HepG2 (cell line): ENCODE results near the gene ZKSCAN1. TPM values are rescaled to one million over a fixed set of nuclear protein-coding genes. Genes with fewer than 3 reads are reported as not detected.
A peak's percentile ranks its signal among the peaks of the same experiment; 100 is the strongest.

ENCODE experiments used
- DMAP1 ChIP-seq: IDR thresholded peaks from 2 replicates; pipeline ENCODE4 v1.6.1; 2016
- FOXK2 ChIP-seq: fragments of 450-650 bp; IDR thresholded peaks from 2 replicates; pipeline ENCODE4 v1.6.1; 2016
- ISX ChIP-seq: sonication (generic); formaldehyde crosslinking; conservative IDR thresholded peaks from 2 replicates; pipeline ENCODE4 v1.5.0; 2020; ENCODE audit warnings: missing genetic modification reagents
- RFXAP ChIP-seq: sonication (generic); formaldehyde crosslinking; IDR thresholded peaks from 2 replicates; pipeline ENCODE4 v1.4.0; 2020; ENCODE audit warnings: missing genetic modification reagents, borderline replicate concordance
- RXRA ChIP-seq: sonication (generic); formaldehyde crosslinking; IDR thresholded peaks from 2 replicates; pipeline ENCODE4 v1.5.1; 2020; ENCODE audit warnings: missing genetic modification reagents
- SCMH1 ChIP-seq: sonication (generic); formaldehyde crosslinking; IDR thresholded peaks from 2 replicates; pipeline ENCODE4 v1.9.0; 2021; ENCODE audit warnings: missing genetic modification reagents, mild to moderate bottlenecking, borderline replicate concordance
- SMARCE1 ChIP-seq: fragments of 450-650 bp; IDR thresholded peaks from 2 replicates; pipeline ENCODE4 v1.6.1; 2017; ENCODE audit warnings: borderline replicate concordance
- SOX13 ChIP-seq, 3 experiments: fragments of 450-650 bp in 1 of 3; sonication (generic) in 1 of 3; formaldehyde crosslinking in 1 of 3; IDR thresholded peaks in 2 of 3; conservative IDR thresholded peaks in 1 of 3; 2 replicates each; pipeline versions ENCODE4 v1.5.0 to v1.6.1; 2016 to 2020; ENCODE audit warnings: antibody characterized with exemption in 1 of 3, mild to moderate bottlenecking in 1 of 3, missing compliant biosample characterization in 1 of 3, missing genetic modification reagents in 1 of 3, moderate library complexity in 1 of 3
- SP140L ChIP-seq: sonication (generic); formaldehyde crosslinking; IDR thresholded peaks from 2 replicates; pipeline ENCODE4 v1.4.0; 2020; ENCODE audit warnings: missing genetic modification reagents, borderline replicate concordance
- TBX3 ChIP-seq: fragments of 450-650 bp; IDR thresholded peaks from 2 replicates; pipeline ENCODE4 v1.6.1; 2017; ENCODE audit warnings: antibody characterized with exemption, mild to moderate bottlenecking, inconsistent platforms, borderline replicate concordance
- TEAD3 ChIP-seq: optimal IDR thresholded peaks from 2 replicates; pipeline ENCODE3; 2016; ENCODE audit warnings: borderline replicate concordance
- TGIF2 ChIP-seq: IDR thresholded peaks from 2 replicates; pipeline ENCODE4 v1.6.1; 2016; ENCODE audit warnings: control low read depth, missing compliant biosample characterization
- ZBTB3 ChIP-seq: sonication (generic); formaldehyde crosslinking; IDR thresholded peaks from 2 replicates; pipeline ENCODE4 v1.4.0; 2020; ENCODE audit warnings: low read depth, mild to moderate bottlenecking, moderate library complexity, missing genetic modification reagents, borderline replicate concordance
- ZBTB46 ChIP-seq: sonication (generic); formaldehyde crosslinking; IDR thresholded peaks from 2 replicates; pipeline ENCODE4 v1.4.0; 2020; ENCODE audit warnings: mild to moderate bottlenecking, missing genetic modification reagents, borderline replicate concordance
- ZNF282 ChIP-seq: fragments of 450-650 bp; IDR thresholded peaks from 2 replicates; pipeline ENCODE4 v1.6.1; 2018; ENCODE audit not compliant: partially characterized antibody
- ZNF546 ChIP-seq: sonication (generic); formaldehyde crosslinking; conservative IDR thresholded peaks from 2 replicates; pipeline ENCODE4 v1.8.1; 2023; ENCODE audit warnings: mild to moderate bottlenecking, missing genetic modification reagents
- ZNF549 ChIP-seq: sonication (generic); formaldehyde crosslinking; IDR thresholded peaks from 2 replicates; pipeline ENCODE4 v1.5.0; 2020; ENCODE audit warnings: missing genetic modification reagents
- ZNF670 ChIP-seq: sonication (generic); formaldehyde crosslinking; IDR thresholded peaks from 2 replicates; pipeline ENCODE4 v1.8.0; 2022; ENCODE audit warnings: mild to moderate bottlenecking, missing genetic modification reagents, borderline replicate concordance
- ZNF749 ChIP-seq: sonication (generic); formaldehyde crosslinking; IDR thresholded peaks from 2 replicates; pipeline ENCODE4 v1.8.0; 2022; ENCODE audit warnings: mild to moderate bottlenecking, missing genetic modification reagents, moderate library complexity, borderline replicate concordance
- ZNF790 ChIP-seq: sonication (generic); formaldehyde crosslinking; IDR thresholded peaks from 2 replicates; pipeline ENCODE4 v1.8.0; 2022; ENCODE audit warnings: missing genetic modification reagents, mild to moderate bottlenecking, borderline replicate concordance
- ZNF800 ChIP-seq: sonication (generic); formaldehyde crosslinking; IDR thresholded peaks from 2 replicates; pipeline ENCODE4 v1.4.0; 2020; ENCODE audit warnings: missing genetic modification reagents
- polyA plus RNA-seq, 8 experiments: library from polyadenylated mRNA; depleted of rRNA in 3 of 8; stranded (reverse) in 7 of 8; unstranded in 1 of 8; fragments of >200 nt; fragmentation: Illumina TruSeq in 4 of 8; extraction: Trizol in 4 of 8; gene quantifications; 2 replicates each; pipeline versions ENCODE4 v1.2.1 to v1.2.3, GENCODE V29; 2011 to 2016; ENCODE audit warnings: low read depth in 4 of 8, missing spikeins in 1 of 8, mixed read lengths in 1 of 8; ENCODE audit not compliant: insufficient read depth in 1 of 8
- total RNA-seq, 5 experiments: library from RNA; depleted of rRNA; stranded (reverse); fragments of >200 nt; fragmentation: Illumina TruSeq; extraction: Trizol; gene quantifications; 2 replicates each; pipeline ENCODE4 v1.2.3, GENCODE V29; 2016; ENCODE audit warnings: low read depth in 1 of 5
- TF ChIP-seq, protein P1 (sequence below): sonication (generic); formaldehyde crosslinking; IDR thresholded peaks from 2 replicates; pipeline ENCODE4 v1.4.0; 2020; ENCODE audit warnings: mild to moderate bottlenecking, missing genetic modification reagents
- TF ChIP-seq, protein P2 (sequence below): sonication (generic); formaldehyde crosslinking; conservative IDR thresholded peaks from 2 replicates; pipeline ENCODE4 v1.8.0; 2022; ENCODE audit warnings: missing genetic modification reagents
- TF ChIP-seq, protein P3 (sequence below): sonication (generic); formaldehyde crosslinking; IDR thresholded peaks from 2 replicates; pipeline ENCODE4 v1.5.0; 2020; ENCODE audit warnings: mild to moderate bottlenecking, missing genetic modification reagents, moderate library complexity

ZKSCAN1 gene
- total and polyA plus RNA-seq, 2 of the 13 experiments (the other 11 are each of a cell fraction or from before 2014, with no cell fraction given) = 46.4 to 60.6 TPM

DNA sequence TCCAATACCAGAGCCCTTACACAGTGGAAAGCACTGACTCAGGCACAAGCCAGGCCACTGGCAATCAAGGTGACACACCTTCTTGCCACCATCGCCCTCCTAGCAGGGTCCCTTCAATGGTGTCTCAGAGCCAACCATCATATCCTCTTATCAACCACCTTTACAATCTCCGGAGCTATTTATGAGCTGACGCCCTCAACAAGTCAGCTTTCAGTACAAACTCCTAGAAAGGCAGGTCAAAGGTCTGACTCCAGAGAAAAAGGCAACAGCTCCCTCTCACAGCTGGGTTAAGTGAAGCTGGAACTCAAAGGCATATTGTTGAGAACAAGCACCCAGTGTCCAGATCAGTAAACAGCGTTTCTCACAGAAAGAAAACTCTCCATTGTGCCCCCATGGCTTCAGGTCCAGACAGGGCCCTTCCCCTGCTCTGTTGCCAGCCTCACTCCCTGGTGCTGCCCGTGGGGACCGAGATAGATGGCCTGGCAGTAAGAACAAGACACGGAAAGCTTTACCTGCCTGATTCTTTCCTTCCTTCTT lies 63.7 kb downstream of the ZKSCAN1 start (continued):
- TF ChIP-seq SOX13 (IDR thresholded peaks at IDR 0.05) (peak; percentile 65; the same call in 1 of the 2 replicates), SOX13 (CRISPR knock-in tag; conservative IDR thresholded peaks at IDR 0.05 in 1 of 2, IDR thresholded peaks at IDR 0.05 in 1 of 2) (peak in 1 of 2 experiments; percentile 88; a peak in 2 of 4 replicates), ZNF800 (CRISPR knock-in tag) (no peak), SMARCE1 (no peak), TBX3 (no peak), ZBTB3 (no peak), ZNF749 (CRISPR knock-in tag) (no peak), ZNF670 (CRISPR knock-in tag) (no peak), SCMH1 (CRISPR knock-in tag) (no peak), DMAP1 (no peak), ZNF282 (no peak), ZNF546 (CRISPR knock-in tag) (no peak), ZNF549 (no peak), TEAD3 (no peak), SP140L (CRISPR knock-in tag) (no peak), RFXAP (CRISPR knock-in tag) (no peak), FOXK2 (peak; percentile 94), RXRA (CRISPR knock-in tag) (peak; percentile 46; the same call in 1 of the 2 replicates), ZBTB46 (CRISPR knock-in tag) (no peak), ISX (CRISPR knock-in tag) (no peak), TGIF2 (CRISPR knock-in tag) (no peak), ZNF790 (CRISPR knock-in tag) (no peak)
- TF ChIP-seq, protein P1, sequence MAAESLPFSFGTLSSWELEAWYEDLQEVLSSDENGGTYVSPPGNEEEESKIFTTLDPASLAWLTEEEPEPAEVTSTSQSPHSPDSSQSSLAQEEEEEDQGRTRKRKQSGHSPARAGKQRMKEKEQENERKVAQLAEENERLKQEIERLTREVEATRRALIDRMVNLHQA = no peak
- TF ChIP-seq, protein P2, sequence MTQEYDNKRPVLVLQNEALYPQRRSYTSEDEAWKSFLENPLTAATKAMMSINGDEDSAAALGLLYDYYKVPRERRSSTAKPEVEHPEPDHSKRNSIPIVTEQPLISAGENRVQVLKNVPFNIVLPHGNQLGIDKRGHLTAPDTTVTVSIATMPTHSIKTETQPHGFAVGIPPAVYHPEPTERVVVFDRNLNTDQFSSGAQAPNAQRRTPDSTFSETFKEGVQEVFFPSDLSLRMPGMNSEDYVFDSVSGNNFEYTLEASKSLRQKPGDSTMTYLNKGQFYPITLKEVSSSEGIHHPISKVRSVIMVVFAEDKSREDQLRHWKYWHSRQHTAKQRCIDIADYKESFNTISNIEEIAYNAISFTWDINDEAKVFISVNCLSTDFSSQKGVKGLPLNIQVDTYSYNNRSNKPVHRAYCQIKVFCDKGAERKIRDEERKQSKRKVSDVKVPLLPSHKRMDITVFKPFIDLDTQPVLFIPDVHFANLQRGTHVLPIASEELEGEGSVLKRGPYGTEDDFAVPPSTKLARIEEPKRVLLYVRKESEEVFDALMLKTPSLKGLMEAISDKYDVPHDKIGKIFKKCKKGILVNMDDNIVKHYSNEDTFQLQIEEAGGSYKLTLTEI (CRISPR knock-in tag) = no peak
- TF ChIP-seq, protein P3, sequence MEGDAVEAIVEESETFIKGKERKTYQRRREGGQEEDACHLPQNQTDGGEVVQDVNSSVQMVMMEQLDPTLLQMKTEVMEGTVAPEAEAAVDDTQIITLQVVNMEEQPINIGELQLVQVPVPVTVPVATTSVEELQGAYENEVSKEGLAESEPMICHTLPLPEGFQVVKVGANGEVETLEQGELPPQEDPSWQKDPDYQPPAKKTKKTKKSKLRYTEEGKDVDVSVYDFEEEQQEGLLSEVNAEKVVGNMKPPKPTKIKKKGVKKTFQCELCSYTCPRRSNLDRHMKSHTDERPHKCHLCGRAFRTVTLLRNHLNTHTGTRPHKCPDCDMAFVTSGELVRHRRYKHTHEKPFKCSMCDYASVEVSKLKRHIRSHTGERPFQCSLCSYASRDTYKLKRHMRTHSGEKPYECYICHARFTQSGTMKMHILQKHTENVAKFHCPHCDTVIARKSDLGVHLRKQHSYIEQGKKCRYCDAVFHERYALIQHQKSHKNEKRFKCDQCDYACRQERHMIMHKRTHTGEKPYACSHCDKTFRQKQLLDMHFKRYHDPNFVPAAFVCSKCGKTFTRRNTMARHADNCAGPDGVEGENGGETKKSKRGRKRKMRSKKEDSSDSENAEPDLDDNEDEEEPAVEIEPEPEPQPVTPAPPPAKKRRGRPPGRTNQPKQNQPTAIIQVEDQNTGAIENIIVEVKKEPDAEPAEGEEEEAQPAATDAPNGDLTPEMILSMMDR (CRISPR knock-in tag) = peak; percentile 51
